PC-3 (cell line): Measurements from ENCODE around the gene SAT2. TPM values are rescaled to one million over a fixed set of nuclear protein-coding genes. Genes with fewer than 3 reads are reported as not detected.
A peak's percentile ranks its signal among the peaks of the same experiment; 100 is the strongest.

Experiments used
- ATAC-seq: fragments of 200-7000 bp; cut with Tn5 transposase; 2 replicates; pipeline ENCODE4 v1.9.1; 2020; ENCODE audit warnings: mild to moderate bottlenecking, moderate library complexity
- BruUV-seq: library from RNA; stranded (reverse); fragments of 400-500 nt; replicated peaks from 2 replicates; lab custom pipeline; 2021; lab: Mats Ljungman, UMichigan
- CTCF ChIA-PET: fragments of 300-600 bp; sonication (Branson Sonifier 250); formaldehyde crosslinking; loops from one replicate; lab custom pipeline; 2022; ENCODE audit warnings: antibody characterized with exemption; lab: Charles Lee
- POLR2A ChIA-PET: fragments of 300-600 bp; sonication (Branson Sonifier 250); formaldehyde crosslinking; loops from one replicate; lab custom pipeline; 2022; ENCODE audit warnings: antibody characterized with exemption; ENCODE audit not compliant: unreplicated experiment; lab: Charles Lee
- DNase-seq: peaks from one replicate; pipeline ENCODE4 v3.0.0-alpha.2; 2015
- H2AFZ ChIP-seq: fragments of 300-600 bp; sonication (generic); 2 replicates; pipeline ENCODE4 v1.6.0; 2016; ENCODE audit warnings: antibody characterized with exemption, low read length
- H3F3A ChIP-seq: fragments of 300-600 bp; sonication (generic); one replicate; pipeline ENCODE4 v1.6.0; 2017; ENCODE audit warnings: antibody characterized with exemption, low read length, control low read depth, mild to moderate bottlenecking; ENCODE audit not compliant: unreplicated experiment
- H3K27ac ChIP-seq: fragments of 300-600 bp; sonication (generic); 2 replicates; pipeline ENCODE4 v1.5.1; 2016; ENCODE audit warnings: mild to moderate bottlenecking, low read length
- H3K27me3 ChIP-seq: fragments of 300-600 bp; sonication (generic); 2 replicates; pipeline ENCODE4 v1.6.1; 2016; ENCODE audit warnings: low read length, mixed read lengths
- H3K36me3 ChIP-seq: fragments of 300-600 bp; sonication (generic); 2 replicates; pipeline ENCODE4 v1.6.1; 2016; ENCODE audit warnings: low read depth, mixed run types, low read length, mixed read lengths
- H3K4me1 ChIP-seq: fragments of 300-600 bp; sonication (generic); 2 replicates; pipeline ENCODE4 v1.5.1; 2016; ENCODE audit warnings: low read length; ENCODE audit not compliant: insufficient read depth
- H3K4me2 ChIP-seq: fragments of 300-600 bp; sonication (generic); 2 replicates; pipeline ENCODE4 v1.6.0; 2016; ENCODE audit warnings: low read length
- H3K4me3 ChIP-seq: fragments of 300-600 bp; sonication (generic); 2 replicates; pipeline ENCODE4 v1.5.1; 2016; ENCODE audit warnings: mild to moderate bottlenecking, low read length, mixed read lengths
- H3K79me2 ChIP-seq: fragments of 300-600 bp; sonication (generic); 2 replicates; pipeline ENCODE4 v1.6.1; 2017; ENCODE audit warnings: low read length, mixed read lengths
- H3K9ac ChIP-seq: fragments of 300-600 bp; sonication (generic); 2 replicates; pipeline ENCODE4 v1.6.0; 2016; ENCODE audit warnings: mild to moderate bottlenecking, low read length
- H3K9me2 ChIP-seq: fragments of 300-600 bp; sonication (generic); replicated peaks from 2 replicates; pipeline ENCODE4 v1.6.1; 2016; ENCODE audit warnings: mixed run types, low read length, mixed read lengths
- H3K9me3 ChIP-seq: fragments of 300-600 bp; sonication (generic); 2 replicates; pipeline ENCODE4 v1.6.1; 2016; ENCODE audit warnings: low read length, mixed read lengths
- H4K20me1 ChIP-seq: fragments of 300-600 bp; sonication (generic); 2 replicates; pipeline ENCODE4 v1.6.1; 2016; ENCODE audit warnings: low read length, mixed read lengths
- CTCF ChIP-seq: fragments of 300-600 bp; sonication (generic); conservative IDR thresholded peaks from 2 replicates; pipeline ENCODE4 v1.5.1; 2017; ENCODE audit warnings: antibody characterized with exemption, low read depth, mild to moderate bottlenecking, low read length
- EZH2 ChIP-seq: fragments of 300-600 bp; sonication (generic); IDR thresholded peaks from one replicate; pipeline ENCODE4 v1.6.1; 2017; ENCODE audit warnings: antibody characterized with exemption, mild to moderate bottlenecking, low read length; ENCODE audit not compliant: unreplicated experiment
- EZH2phosphoT487 ChIP-seq: fragments of 300-600 bp; sonication (generic); IDR thresholded peaks from 2 replicates; pipeline ENCODE4 v1.6.1; 2018; ENCODE audit warnings: mild to moderate bottlenecking, antibody characterized with exemption, low read length, borderline replicate concordance
- intact Hi-C: fragments of 100-400 bp; cut with micrococcal nuclease; formaldehyde crosslinking; loops from 2 replicates; pipeline ENCODE4 v1.9.0; 2023
- total RNA-seq: library from RNA; depleted of rRNA; stranded (reverse); fragments of >200 nt; gene quantifications from 2 replicates; pipeline ENCODE4 v1.2.3, GENCODE V29; 2014

The SAT2 gene
- total RNA-seq, 1 experiment from 2014 or later: 33.1 TPM

DNA sequence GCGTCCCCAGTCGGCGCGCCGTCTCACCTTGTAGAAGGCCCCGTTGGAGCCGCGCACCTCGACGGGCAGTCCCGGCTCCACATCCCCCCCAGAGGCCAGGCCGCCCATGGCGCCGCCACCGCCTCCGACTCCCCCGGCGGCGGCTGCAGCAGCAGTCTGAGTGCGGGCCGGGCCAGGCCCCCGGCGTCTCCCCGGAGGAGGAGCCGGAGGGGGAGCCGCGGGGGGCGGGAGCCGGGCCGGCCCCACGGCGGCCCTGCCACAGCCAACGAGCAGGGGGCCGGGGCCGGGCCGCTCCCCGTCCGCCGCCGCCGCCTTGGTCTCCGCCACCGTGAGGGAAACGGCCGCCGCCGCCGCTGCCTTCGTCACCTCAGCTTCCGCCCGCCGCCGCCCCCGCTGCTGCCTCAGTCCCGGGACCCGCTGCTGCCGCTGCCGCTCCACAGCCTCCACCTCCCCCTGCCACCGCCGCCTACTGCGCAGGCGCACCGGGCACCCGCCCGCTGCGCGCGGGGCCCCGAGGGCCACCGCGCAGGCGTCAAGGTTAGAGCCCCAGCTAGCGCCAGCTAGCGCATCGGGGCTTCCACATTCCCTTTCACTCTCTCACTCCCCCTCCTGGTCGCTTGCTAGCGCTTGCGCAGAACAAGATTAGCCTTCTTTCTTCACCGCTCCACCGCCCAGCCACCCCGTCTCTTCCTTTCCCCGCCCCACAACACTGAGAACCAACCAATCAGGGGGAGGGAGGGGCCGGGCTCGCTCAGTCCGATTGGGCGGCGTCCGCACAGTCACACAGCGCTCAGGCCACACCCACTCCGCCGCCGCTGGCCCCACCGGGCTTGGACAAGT is 13.0 kb downstream of the SAT2 start, which contains the start of gene FXR2:
Gene FXR2, minus strand, starts transcription at position 473 of the 840 bp plus-strand sequence. Its CDS starts 365 bp downstream, at position 108.
- peaks cover 8% of the 10 kb centered on the region; the same call in 1 of the 2 replicates for H4K20me1 ChIP-seq
- intact Hi-C loops: no loop called here
- peak within 1 kb of the TSS; percentile 87 for H2AFZ ChIP-seq
- BruUV-seq: no TSS peak
- peaks cover 45% of the 10 kb centered on the region for H3K79me2 ChIP-seq
- H3K4me2 ChIP-seq: peak within 1 kb of the TSS; percentile 91
- H3F3A ChIP-seq: no peaks in the 10 kb centered on the region
- no peaks in the 10 kb centered on the region for H3K27me3 ChIP-seq
- ChIA-PET CTCF (interaction anchor here (0.6 kb wide), 1 partner anchor 17 kb away, joined by 6 read pairs; no protein-coding TSS in a partner anchor), POLR2A (interaction anchor here (0.6 to 1.0 kb wide), 7 partner anchors 12 to 558 kb away, joined by 3 to 11 read pairs (median 4); partner anchors contain the start of genes MPDU1 and SAT2)
- peaks cover 19% of the 10 kb centered on the region for H3K4me1 ChIP-seq
- peak; percentile 52 for TF ChIP-seq CTCF
- TF ChIP-seq EZH2phosphoT487: no peak
- H3K27ac ChIP-seq: peak within 1 kb of the TSS; percentile 36
- H3K36me3 ChIP-seq: no peaks in the 10 kb centered on the region
- H3K9me2 ChIP-seq: no peaks in the 10 kb centered on the region
- ATAC-seq: peak; percentile 93
- no peaks in the 10 kb centered on the region for H3K9me3 ChIP-seq
- DNase-seq: peak; percentile 97
- peak within 1 kb of the TSS; percentile 95 for H3K4me3 ChIP-seq
- peak within 1 kb of the TSS; percentile 85 for H3K9ac ChIP-seq

DNA sequence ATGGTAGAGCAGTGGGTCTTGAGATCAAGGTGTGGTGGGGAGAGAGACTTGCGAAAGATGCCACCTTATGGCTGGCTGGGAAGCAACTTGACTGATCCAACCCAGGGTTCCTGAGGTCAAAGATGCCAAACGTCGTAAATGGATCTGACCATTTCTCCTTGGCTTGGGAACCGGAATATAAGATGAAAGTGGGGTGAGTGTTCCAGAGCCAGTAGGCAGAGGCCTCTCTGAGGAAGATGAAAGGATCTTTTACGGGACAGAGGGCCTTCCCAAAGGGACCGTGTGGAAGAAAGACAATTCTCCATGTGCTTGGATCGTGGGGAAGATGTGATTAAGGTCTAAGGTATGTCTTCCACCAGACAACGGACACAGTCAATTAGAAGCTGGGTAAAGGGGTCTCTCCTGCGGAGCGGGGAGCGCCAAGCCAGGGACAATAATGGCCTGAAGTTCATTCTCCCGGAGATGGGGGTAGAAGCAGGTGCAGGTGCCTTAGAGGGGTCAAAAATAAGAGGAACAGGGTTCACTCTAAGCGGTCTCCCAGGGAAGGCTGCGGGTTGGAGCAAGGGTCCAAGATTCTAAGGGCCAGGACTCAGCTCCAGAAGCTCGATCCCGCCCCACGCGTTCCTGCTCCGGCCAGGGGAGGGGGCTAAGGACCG is 13.7 kb downstream of the SAT2 start:
- TSS peak; percentile 47 for BruUV-seq
- Histone ChIP-seq H3K27ac (peak overlapping the region; percentile 36), H3K36me3 (no peaks in the 10 kb centered on the region), H3K9me2 (no peaks in the 10 kb centered on the region), H3F3A (no peaks in the 10 kb centered on the region), H3K4me3 (peak overlapping the region; percentile 95), H2AFZ (peak overlapping the region; percentile 71), H3K4me2 (peak overlapping the region; percentile 91), H3K9me3 (no peaks in the 10 kb centered on the region), H3K4me1 (peaks cover 19% of the 10 kb centered on the region), H3K79me2 (peaks cover 53% of the 10 kb centered on the region), H3K9ac (peak overlapping the region; percentile 85), H3K27me3 (no peaks in the 10 kb centered on the region), H4K20me1 (peaks cover 8% of the 10 kb centered on the region; the same call in 1 of the 2 replicates)
- POLR2A ChIA-PET: no interaction called here
- no peak for ATAC-seq
- DNase-seq: peak; percentile 36
- intact Hi-C loops: no loop called here
- CTCF ChIA-PET: no interaction called here
- peak; percentile 26; the same call in 1 of the 2 replicates for TF ChIP-seq CTCF
- TF ChIP-seq EZH2: no peak
